GM23248 (cell line): Measurements from ENCODE around the gene TMEM229B.

Source experiments
- EZH2 ChIP-seq: fragments of 200-600 bp; sonication (generic); IDR thresholded peaks from 2 replicates; pipeline ENCODE4 v1.6.1; 2018; ENCODE audit warnings: antibody characterized with exemption, mild to moderate bottlenecking; ENCODE audit not compliant: insufficient read depth, poor library complexity, severe bottlenecking
- EZH2phosphoT487 ChIP-seq: fragments of 200-600 bp; sonication (generic); IDR thresholded peaks from 2 replicates; pipeline ENCODE4 v1.6.1; 2018; ENCODE audit warnings: antibody characterized with exemption, moderate library complexity, mild to moderate bottlenecking, low read depth; ENCODE audit not compliant: insufficient read depth

DNA sequence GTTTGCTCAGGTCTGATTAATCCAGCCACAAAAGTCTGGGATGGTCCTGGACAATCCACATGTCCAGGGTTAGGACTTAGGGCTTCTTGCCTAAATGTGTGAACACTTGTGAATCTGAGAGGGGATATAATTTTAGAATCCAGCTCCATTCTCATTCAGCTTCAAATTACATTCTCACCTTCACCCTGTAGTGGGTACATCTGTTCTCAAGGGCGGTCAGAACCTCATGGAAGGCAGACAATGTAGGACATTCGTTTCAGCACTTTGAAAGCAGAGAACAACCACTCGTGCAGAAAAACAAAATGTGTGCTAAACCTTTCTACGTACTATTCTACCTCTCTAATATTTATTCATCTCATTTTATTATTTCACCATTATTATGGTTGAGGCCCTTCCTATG is 1.2 kb downstream of the TMEM229B start:
- TF ChIP-seq EZH2 (no peak), EZH2phosphoT487 (no peak)
